ENCODE measurements around the gene SCRT2.
"Not testable (repeated sequence)": the region's sequence is repeated elsewhere in the genome, so short reads cannot be mapped to it uniquely, and the experiment has no call there.

Gene SCRT2

DNA sequence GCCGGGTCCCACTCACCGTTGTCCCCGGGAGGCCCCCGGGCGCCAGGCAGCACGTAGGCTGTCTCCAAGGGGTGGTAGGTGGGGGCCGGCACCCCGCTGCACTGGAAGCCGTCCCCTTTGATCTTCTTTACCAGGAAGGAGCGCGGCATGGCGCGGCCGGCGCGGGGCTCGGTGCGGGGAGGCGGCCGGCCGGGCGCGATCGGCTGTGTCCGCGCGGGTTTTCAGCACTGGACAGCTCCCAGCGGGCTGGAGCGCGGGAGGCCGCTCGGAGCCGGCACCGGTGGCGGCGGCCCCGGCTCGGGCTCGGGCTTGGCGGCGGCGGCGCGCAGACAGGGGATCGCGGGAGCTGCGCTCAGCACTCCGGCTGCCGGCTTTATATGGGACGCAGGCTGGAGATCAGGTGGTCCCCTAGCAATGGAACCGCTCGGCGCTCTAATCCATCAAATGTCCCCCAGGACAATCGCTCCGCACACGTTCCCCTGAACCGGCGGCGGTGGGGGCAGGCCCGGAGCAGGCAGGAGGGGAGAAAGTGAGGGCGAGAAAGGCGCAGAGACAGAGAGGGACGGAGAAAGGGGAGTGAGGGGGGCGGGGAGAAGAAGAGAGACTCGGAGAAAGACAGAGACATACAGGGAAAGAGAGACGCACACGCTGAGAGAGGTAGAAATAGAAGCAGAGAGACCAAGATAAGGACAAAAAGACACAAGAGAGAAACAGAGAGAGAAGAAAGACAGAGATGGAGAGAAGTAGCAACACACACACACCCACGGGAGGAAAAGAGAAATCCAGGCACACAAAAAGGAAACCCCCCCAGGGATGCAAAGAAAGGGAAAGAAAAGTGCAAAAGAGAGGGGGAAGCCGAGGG is at the start of gene SCRT2:
Gene SCRT2, minus strand, starts transcription at position 350 of the 862 bp plus-strand sequence. Its CDS starts 201 bp downstream, at position 149.
- peak; percentile 59 for DNase-seq

DNA sequence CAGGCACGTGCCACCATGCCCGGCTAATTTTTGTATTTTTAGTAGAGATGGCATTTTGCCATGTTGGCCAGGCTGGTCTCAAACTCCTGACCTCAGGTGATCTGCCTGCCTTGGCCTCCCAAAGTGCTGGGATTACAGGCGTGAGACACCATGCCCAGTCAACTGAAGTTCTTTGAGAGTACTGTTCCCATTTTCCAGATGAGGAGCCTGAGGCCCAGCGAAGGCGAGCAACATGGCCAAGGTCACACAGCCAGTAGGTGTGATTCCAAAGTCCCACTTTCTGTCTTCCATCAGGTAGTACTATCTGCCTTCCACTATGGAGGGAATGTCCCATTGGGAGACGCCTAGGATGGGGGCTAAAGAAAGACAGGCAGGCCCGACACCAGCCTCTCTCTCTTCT is 49.2 kb upstream of the SCRT2 start:
- not testable (repeated sequence) for DNase-seq

- DNase-seq, result no peak
Measured at GRCh38 chr20:723756-724155, 48.2 kb upstream of the SCRT2 start.

- no peak for DNase-seq
Measured at GRCh38 chr20:722822-723644, 47.4 kb upstream of the SCRT2 start.

DNA sequence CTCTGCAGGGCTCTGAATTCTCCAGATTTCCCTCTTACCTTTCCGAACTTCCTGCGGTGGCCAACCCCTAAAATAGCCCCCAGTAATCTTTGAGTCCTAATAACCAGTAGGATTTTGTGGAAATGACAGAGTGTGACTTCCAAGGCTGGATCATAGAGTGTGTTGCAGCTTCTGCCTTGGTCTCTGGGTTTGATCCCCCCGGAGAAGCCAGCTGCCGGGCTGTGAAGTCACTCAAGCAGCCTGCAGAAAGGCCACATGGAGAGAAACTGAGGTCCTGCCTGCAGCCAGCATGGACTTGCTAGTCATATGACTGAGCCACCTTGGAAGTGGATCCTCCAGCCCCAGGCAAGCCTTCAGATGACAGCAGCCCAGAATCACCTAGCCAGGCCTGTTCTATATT is 46.3 kb upstream of the SCRT2 start:
- no peak for DNase-seq

GRCh38 chr20:719816-720215 is 44.2 kb upstream of the SCRT2 start:
- DNase-seq, result no peak

- DNase-seq, result no peak
Measured at GRCh38 chr20:719068-719467, 43.5 kb upstream of the SCRT2 start.

GRCh38 chr20:717832-718231 is 42.2 kb upstream of the SCRT2 start:
- no peak for DNase-seq

DNA sequence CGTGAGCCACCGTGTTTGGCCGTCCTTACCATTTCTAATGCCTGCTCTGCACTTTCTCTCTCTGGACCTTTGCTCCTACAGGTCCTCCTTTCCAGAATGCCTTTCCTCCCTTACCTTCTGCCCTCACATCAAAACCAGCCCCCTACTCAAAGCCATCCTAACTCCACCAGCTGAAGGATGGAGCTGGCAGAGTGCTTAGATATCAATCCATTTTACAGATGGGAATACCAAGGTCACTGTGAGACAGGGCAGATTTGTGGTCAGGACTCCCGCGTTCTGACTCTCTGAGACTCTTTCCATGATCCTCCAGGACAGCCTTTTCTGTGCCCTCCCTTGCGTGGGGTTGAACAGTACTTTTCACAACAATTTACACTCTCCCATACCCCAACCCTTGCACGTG is 41.7 kb upstream of the SCRT2 start:
- DNase-seq, result no peak

GRCh38 chr20:714453-714852 is 38.9 kb upstream of the SCRT2 start:
- DNase-seq, result no peak

DNA sequence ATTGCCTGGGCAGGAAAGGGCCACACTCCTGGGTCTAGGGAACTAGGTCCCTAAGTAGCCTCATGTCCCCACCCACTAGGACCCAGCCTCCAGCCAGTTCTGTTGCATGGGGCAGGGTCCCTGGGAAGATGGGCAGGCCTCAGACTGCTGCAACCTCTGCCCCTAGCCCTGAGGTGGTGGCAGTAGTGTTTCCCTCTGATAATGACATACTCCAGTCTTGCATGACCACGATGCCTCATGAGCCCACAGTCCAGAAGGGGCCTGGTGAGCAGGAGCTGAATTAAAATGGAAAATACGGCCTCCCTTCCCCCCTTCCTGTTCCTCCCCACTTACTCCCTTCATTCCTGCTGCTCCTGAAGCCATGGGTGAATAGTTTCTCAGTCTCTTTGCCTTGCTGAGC is 36.0 kb upstream of the SCRT2 start:
- no peak for DNase-seq

DNA sequence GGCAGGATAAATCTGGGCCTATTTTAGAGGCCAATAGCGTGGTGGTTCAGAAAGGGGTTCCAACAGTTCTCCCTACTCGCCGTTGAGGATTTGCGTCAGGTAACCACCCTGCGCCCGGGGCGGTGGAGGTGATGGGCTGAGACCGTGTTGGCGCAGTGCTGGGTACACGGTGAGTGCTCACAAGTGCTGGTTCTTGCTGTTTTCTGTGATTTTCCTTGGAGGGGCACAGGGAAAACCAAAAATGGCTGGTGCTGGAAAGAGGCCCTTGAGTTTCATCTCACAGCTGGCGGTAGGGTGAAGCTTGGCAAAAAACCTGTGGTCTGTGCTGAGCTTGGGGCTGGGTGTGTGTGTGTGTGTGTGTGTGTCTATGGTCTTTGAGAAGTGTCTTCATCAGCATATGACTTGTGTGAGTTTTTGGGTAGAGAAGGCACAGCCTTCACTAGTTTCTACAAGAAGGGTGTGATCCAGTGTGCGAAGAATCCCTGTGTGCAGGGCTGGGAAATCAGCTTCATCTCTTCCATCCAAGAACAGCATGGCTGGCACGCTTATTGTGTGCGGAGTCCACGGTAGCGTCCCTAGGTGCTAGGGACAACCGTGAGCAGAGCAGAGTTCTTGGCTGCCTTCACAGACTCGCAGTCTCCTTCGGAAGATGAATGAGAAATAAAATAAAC is 35.3 kb upstream of the SCRT2 start:
- DNase-seq, result no peak

DNA sequence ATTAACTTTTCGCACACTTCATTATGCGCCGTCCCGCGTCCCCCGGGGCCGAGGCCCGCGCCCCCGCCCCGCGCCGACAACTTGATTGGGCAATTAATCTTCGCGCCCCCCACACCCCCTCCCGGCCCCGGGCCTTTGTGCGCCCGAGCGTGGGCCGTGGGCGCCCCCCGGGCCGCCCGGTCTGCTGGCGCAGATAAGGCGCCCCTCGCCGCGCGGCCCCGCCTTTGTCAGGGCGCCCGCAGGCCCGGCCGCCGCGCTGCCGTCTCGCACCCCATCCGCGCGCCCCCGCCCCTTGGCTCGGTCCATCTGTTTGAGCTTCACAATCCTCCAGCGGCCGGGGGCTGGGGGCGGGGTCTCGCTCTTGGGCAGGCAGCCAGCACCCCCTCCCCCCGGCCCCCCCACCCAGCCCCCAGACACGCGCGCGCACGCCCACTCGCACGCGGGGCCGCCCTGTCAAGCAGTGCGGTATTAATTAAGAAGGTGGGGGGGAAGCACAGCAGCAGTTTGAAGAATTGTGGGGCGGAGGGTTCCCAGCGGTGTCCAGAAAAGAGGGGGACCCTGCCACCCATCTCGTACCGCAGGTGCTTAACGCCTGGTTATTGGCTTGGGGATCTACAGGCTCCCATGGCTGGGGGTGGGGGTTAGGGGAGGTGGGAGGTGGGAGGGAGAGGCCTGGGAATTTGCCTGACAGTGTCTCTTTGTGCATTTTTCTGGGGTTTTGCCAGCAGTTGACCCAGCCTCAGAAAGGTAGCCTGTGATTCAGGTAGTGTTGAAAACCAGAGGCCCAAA is 34.6 kb upstream of the SCRT2 start:
- DNase-seq, result no peak

GRCh38 chr20:709423-709822 is 33.8 kb upstream of the SCRT2 start:
- DNase-seq, result no peak

DNA sequence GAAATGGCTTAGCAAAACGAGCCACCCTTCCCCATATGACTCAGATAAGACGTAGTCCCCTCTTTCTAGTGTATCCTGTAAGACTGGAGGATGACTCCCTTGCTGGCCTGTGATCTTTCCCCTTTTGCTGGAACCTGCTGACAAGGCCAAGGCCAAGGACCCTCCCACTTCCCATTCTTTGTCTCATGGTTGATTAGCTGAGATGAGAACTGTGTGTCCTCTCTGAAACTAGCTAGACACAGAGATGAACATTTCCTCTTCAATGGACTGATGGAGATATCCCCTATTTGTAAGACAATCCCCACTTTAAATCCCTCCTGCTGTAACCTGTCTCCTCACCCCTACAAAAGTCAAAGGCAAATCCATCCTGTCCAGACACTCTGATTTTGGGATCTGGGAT is 33.4 kb upstream of the SCRT2 start:
- DNase-seq, result peak; percentile 5

DNA sequence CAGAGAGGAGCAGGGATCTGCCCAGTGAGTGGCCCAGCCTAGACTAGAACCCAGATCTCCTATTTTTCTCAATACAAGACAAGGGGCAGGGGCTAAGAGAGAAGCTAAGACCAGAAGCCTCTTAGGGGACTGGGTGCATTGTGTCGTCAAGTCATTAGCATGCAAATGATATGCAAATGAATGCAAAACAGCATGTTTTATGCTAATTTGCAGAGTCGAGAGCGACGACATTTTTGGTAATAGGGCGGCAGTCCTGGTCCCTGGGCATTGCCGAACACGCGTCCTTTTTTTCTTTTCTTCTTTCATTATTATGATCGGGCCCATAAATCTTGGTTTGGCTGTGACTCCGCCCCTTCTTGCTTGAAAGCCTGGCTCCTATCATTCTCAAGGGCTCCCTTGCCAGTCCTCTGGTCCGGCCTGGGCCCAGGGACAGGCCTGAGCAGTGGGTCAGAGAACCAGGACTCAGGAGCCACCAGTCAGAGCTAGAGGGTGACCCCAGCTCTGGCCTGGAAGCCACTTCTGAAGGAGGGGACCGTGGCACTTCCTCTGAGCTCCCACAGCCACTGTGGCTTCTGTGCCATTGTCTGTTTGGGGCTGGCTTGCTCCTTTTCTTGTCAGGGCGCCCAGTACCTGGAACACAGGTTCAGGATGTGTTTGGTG is 32.0 kb upstream of the SCRT2 start:
- DNase-seq, result no peak

DNA sequence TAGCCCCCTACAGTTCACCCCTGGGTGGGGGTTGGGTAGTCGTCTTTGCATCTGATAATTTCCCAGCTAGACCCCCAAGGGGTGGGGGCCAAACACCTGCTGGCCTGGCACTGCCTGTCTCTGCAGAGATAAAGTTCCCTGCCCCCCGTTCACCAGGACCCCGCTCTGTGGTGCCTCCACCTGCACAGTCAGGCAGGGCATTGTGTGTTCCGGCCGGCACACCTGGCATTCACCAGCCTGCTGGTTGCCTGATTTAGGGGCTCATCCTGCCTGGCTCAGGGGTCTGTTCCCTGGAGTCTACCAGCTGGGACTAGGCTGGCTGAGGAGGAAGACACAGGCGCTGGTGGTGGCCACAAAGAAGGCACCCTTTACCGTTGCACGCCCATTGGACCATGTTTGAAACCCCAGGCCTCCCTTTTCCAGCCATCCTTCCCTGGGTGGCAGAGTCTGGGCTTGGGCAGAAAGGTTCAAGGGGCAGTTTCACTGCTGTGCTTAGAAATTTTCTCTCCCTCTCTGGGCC is 30.8 kb upstream of the SCRT2 start:
- DNase-seq, result no peak

DNA sequence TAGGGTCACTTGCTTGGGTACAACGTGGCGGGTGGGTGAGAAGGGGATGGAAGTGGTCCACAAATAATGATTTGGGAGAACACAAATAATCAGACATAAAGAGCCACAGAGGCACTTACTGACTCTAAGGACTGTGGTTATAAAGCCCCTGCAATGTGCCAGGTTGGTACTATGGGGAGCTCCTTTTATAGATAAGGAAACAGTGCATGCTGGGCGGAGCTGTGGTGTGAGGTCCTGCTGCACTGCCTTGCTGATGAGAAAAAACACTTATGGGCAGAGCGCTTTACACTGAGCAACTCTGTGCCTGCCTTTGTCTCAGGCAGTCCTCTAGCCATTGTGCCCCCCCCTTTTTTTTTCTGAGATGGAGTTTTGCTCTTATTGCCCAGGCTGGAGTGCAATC is 29.1 kb upstream of the SCRT2 start:
- DNase-seq, result no peak

- DNase-seq, result no peak
Measured at GRCh38 chr20:703426-703825, 27.8 kb upstream of the SCRT2 start.

DNA sequence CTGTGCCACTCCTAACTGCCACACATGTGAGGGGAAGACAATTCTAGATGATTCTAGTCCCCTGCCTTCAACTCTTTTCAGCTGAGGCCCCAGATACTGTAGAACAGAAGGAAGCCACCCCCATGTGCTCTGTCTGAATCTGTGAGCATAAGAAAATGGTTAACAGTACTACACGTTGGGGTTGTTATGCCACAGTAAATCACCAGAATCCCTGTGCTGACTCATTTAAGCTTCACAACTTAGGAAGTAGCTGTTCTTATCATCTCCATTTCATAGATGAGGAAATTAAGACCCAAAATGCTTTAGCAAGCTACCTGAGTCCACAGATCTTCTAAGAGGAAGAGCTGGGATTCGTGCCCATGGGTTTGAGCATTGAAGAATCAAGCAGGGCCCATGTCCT is 27.4 kb upstream of the SCRT2 start:
- no peak for DNase-seq

DNA sequence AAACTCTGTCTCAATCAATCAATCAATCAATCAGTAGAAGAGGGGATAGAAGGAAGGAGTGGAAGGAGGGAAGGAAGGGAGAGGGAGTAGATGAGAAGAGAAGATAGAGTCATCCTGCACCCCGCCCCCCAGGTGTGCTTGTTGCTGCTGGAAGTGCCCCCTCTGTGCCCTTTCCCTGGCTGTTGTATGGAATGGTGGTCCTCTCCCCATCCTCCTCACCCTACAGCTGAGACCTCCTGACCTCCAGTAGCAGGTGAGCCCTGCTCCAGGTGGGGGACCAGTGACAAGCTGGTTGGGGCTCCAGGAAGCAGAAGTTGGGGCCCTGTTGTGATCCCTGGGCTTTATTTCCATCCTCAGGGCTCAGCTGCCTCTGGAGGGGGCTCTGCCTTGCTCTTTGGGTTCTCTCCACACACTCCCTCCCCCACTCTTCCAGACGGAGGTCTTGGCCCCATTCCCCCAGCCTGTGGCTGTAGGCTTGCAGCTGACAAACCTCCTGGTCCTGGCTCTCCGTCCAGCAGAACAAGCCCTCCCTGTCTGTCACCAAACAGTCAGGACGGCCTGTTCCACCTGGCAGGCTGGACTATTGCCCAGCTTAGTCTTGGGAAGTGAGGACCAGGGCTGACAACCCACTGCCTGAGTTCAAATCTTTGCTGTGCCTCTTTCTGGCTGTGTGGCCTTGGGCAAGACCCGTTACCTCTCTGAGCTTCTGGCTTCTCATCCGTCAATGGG is 26.0 kb upstream of the SCRT2 start:
- no peak for DNase-seq
